Esophagus squamous epithelium (tissue), 5 donors: ENCODE measurements around the gene BICC1. TPM values are rescaled to one million over a fixed set of nuclear protein-coding genes. Genes with fewer than 3 reads are reported as not detected.
A peak's percentile ranks its signal among the peaks of the same experiment; 100 is the strongest.

ENCODE experiments used
- DNase-seq: peaks from one replicate; lab custom pipeline; 2025; lab: John Stamatoyannopoulos, UW
- H3K27ac ChIP-seq, 4 donors: fragments of 200-600 bp; sonication (generic); one replicate each; pipeline ENCODE4 v1.5.1; 2016 to 2019; ENCODE audit warnings: mild to moderate bottlenecking in 1 of 4
- H3K27me3 ChIP-seq, 4 donors: fragments of 200-600 bp; sonication (generic); 1 replicate in 3 of 4; 2 replicates in 1 of 4; pipeline versions ENCODE4 v1.5.1 to v1.6.0; 2017 to 2021; ENCODE audit warnings: antibody characterized with exemption in 1 of 4
- H3K36me3 ChIP-seq, 3 donors: fragments of 200-600 bp; sonication (generic); one replicate each; pipeline ENCODE4 v1.5.1; 2016 to 2019
- H3K4me1 ChIP-seq, 3 donors: fragments of 200-600 bp; sonication (generic); one replicate each; pipeline ENCODE4 v1.5.1; 2017 to 2019
- H3K4me3 ChIP-seq, 4 donors: fragments of 200-600 bp; sonication (generic); 1 replicate in 3 of 4; 2 replicates in 1 of 4; pipeline ENCODE4 v1.5.1; 2016 to 2019; ENCODE audit warnings: mild to moderate bottlenecking in 2 of 4, moderate library complexity in 1 of 4
- H3K9me3 ChIP-seq, 3 donors: fragments of 200-600 bp; sonication (generic); one replicate each; pipeline ENCODE4 v1.5.1; 2016 to 2019
- CTCF ChIP-seq, 6 experiments: fragments of 450-650 bp in 4 of 6; fragments of 200-600 bp in 2 of 6; sonication (generic) in 2 of 6; IDR thresholded peaks; one replicate each; pipeline ENCODE4 v1.5.1; 2016 to 2019; ENCODE audit warnings: antibody characterized with exemption in 6 of 6, mild to moderate bottlenecking in 4 of 6, moderate library complexity in 4 of 6
- POLR2A ChIP-seq, 4 donors: fragments of 450-650 bp; IDR thresholded peaks; one replicate each; pipeline ENCODE4 v1.6.1; 2017; ENCODE audit warnings: antibody characterized with exemption in 4 of 4, mild to moderate bottlenecking in 4 of 4, moderate library complexity in 3 of 4
- WGBS, 2 donors: methylation state at CpG; one replicate each; pipeline ENCODE4 v1.1.5; 2018; 5-methylcytosine and 5-hydroxymethylcytosine counted together
- intact Hi-C: fragments of 100-400 bp; cut with DNase I; formaldehyde crosslinking; loops from one replicate; pipeline ENCODE4 v1.15.0; 2022
- total RNA-seq, 4 donors: library from RNA; depleted of rRNA; stranded (reverse); fragments of >200 nt; gene quantifications; one replicate each; pipeline ENCODE4 v1.1.0, GENCODE V29; 2016
- donor health status: DM: yes; HTN: yes; CAD: no.

BICC1 gene
- total RNA-seq, 4 donors from 2014 or later, result 0.11 to 8.2 (median 2.0) TPM

- no peak for TF ChIP-seq CTCF (IDR thresholded peaks at IDR 0.05)
- TF ChIP-seq POLR2A (IDR thresholded peaks at IDR 0.05), result no peak
- WGBS, 2 donors, result 58 to 74% methylated on average over 4 of the region's 4 CpGs
- DNase-seq, result no peak
- no peaks in the 10 kb centered on the region for H3K4me1 ChIP-seq
- peak overlapping the region in 1 of 4 donors; percentile 9 for H3K27ac ChIP-seq
- H3K9me3 ChIP-seq, result no peaks in the 10 kb centered on the region
- no peaks in the 10 kb centered on the region for H3K36me3 ChIP-seq
- H3K27me3 ChIP-seq, result no peaks in the 10 kb centered on the region
- H3K4me3 ChIP-seq, result no peak overlapping the region
- intact Hi-C loops, result no loop called here
Observed at GRCh38 chr10:58741673-58742072, 229.0 kb downstream of the BICC1 start.

GRCh38 chr10:58742141-58742540 is 229.5 kb downstream of the BICC1 start:
- WGBS, 2 donors, result 79% methylated on average over 1 of the region's 1 CpG
- Histone ChIP-seq H3K27me3 (no peaks in the 10 kb centered on the region), H3K27ac (no peak overlapping the region), H3K36me3 (no peaks in the 10 kb centered on the region), H3K4me3 (no peak overlapping the region), H3K4me1 (no peaks in the 10 kb centered on the region), H3K9me3 (no peaks in the 10 kb centered on the region)
- intact Hi-C loops, result no loop called here
- TF ChIP-seq CTCF (IDR thresholded peaks at IDR 0.05) (no peak), POLR2A (IDR thresholded peaks at IDR 0.05) (no peak)
- no peak for DNase-seq

- Histone ChIP-seq H3K36me3 (no peaks in the 10 kb centered on the region), H3K9me3 (no peaks in the 10 kb centered on the region), H3K27ac (no peak overlapping the region), H3K4me1 (no peaks in the 10 kb centered on the region), H3K27me3 (no peaks in the 10 kb centered on the region), H3K4me3 (no peak overlapping the region)
- TF ChIP-seq CTCF (IDR thresholded peaks at IDR 0.05) (no peak), POLR2A (IDR thresholded peaks at IDR 0.05) (no peak)
- no peak for DNase-seq
- 67 to 71% methylated on average over 3 of the region's 3 CpGs for WGBS, 2 donors
- intact Hi-C loops, result no loop called here
Observed at GRCh38 chr10:58743466-58744115, 230.9 kb downstream of the BICC1 start.

GRCh38 chr10:58746474-58747185 is 234.0 kb downstream of the BICC1 start:
- no peaks in the 10 kb centered on the region for H3K9me3 ChIP-seq
- TF ChIP-seq POLR2A (IDR thresholded peaks at IDR 0.05), result no peak
- no peak for TF ChIP-seq CTCF (IDR thresholded peaks at IDR 0.05)
- H3K4me3 ChIP-seq, result no peak overlapping the region
- no peaks in the 10 kb centered on the region for H3K27me3 ChIP-seq
- H3K4me1 ChIP-seq, result no peaks in the 10 kb centered on the region
- WGBS, 2 donors, result 54 to 67% methylated on average over 2 of the region's 2 CpGs
- DNase-seq, result no peak
- H3K27ac ChIP-seq, result no peak overlapping the region
- H3K36me3 ChIP-seq, result no peaks in the 10 kb centered on the region
- intact Hi-C loops, result no loop called here

GRCh38 chr10:58747687-58748086 is 235.0 kb downstream of the BICC1 start:
- Histone ChIP-seq H3K36me3 (no peaks in the 10 kb centered on the region), H3K4me1 (no peaks in the 10 kb centered on the region), H3K4me3 (no peak overlapping the region), H3K27ac (no peak overlapping the region), H3K9me3 (no peaks in the 10 kb centered on the region), H3K27me3 (no peaks in the 10 kb centered on the region)
- no peak for DNase-seq
- TF ChIP-seq POLR2A (IDR thresholded peaks at IDR 0.05) (no peak), CTCF (IDR thresholded peaks at IDR 0.05) (no peak)
- 40 to 75% methylated on average over 2 of the region's 2 CpGs for WGBS, 2 donors
- intact Hi-C loops, result no loop called here
